HEK293 (cell line): ENCODE measurements around the gene CCDC158.

Experiments
- ZBTB8A ChIP-seq: fragments of 450-650 bp; formaldehyde crosslinking; IDR thresholded peaks from 2 replicates; pipeline ENCODE4 v1.5.1; 2016; ENCODE audit warnings: missing biosample characterization, missing genetic modification characterization
- ZNF114 ChIP-seq: fragments of 450-650 bp; formaldehyde crosslinking; IDR thresholded peaks from 2 replicates; pipeline ENCODE4 v1.5.0; 2017; ENCODE audit warnings: missing biosample characterization, missing genetic modification characterization

DNA sequence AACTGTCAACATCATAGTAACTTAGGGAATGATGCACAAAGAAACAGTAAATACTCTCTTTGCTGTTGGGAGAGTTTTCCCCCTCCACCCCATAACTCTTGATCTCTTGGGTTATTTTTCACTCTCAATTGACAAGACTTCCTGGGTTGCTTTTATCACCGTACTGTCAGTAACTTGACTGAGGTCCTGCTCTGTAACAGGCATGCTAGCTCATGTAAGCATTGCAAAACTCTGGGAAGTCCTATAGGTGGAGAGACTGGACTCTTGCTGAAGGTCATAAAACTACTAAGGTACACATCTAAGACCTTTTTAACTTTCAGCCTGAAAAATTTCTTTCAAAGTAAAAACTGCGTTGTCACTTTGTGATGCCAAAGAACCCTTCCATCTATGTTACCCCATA lies 25.0 kb upstream of the CCDC158 start:
- TF ChIP-seq ZBTB8A (tag by site-specific recombination) (no peak), ZNF114 (no peak)
